ENCODE data around the gene FRAS1.
"Not testable (repeated sequence)": the region's sequence is repeated elsewhere in the genome, so short reads cannot be mapped to it uniquely, and the experiment has no call there.

FRAS1 gene

DNA sequence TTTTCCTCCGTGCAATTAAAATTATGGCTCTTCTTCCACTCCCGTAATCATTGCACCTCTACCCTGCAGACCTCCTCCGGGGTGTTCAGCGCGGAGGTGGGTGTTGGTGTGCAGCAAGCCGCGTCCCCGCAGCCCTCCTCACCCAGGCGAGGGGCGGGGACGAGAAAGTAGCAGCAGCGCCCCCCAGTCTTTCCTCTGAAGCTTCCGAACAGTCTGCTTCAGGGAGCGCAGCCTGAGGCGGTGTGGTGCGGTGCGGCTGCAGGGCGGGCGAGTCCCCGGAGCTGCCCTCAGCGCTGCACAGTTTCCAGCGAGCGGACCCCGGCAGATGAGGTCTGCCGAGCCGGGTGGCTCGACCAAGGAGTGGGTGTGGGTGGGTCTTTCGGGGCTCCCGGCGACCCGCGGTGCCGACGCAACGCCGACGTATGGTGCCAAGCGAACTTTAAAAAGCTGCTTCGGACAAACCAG is at the start of gene FRAS1:
Gene FRAS1, plus strand, starts transcription at position 189 of the 465 bp plus-strand sequence. CDS start 687 bp downstream, outside the sequence.
- in situ Hi-C loops (cut with MboI; ENCODE audit: low sequenced_read_pairs): no loop called here

DNA sequence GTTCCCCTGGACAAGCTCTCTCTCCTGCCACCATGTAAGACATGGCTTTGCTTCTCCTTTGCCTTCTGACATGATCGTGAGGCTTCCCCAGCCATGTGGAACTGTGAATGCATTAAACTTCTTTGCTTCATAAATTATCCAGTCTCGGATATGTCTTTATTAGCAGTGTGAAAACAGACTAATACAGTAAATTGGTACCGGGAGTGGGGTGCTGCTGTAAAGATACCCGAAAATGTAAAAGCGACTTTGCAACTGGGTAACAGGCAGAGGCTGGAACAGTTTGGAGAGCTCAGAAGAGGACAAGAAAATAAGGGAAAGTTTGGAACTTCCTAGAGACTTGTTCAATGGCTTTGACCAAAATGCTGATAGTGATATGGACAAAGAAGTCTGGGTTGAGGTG is 46.1 kb upstream of the FRAS1 start:
- in situ Hi-C loops (cut with MboI; ENCODE audit: low sequenced_read_pairs): not testable (repeated sequence)

GRCh38 chr4:78014889-78015886 is 41.9 kb upstream of the FRAS1 start:
- in situ Hi-C loops (cut with MboI; ENCODE audit: low sequenced_read_pairs): no loop called here

GRCh38 chr4:78018271-78019049 is 38.7 kb upstream of the FRAS1 start:
- in situ Hi-C loops (cut with MboI; ENCODE audit: low sequenced_read_pairs): no loop called here

GRCh38 chr4:78019414-78019813 is 37.7 kb upstream of the FRAS1 start:
- in situ Hi-C loops (cut with MboI; ENCODE audit: low sequenced_read_pairs): no loop called here

- in situ Hi-C loops (cut with MboI; ENCODE audit: low sequenced_read_pairs): no loop called here
Observed at GRCh38 chr4:78020677-78021076, 36.4 kb upstream of the FRAS1 start.

GRCh38 chr4:78022517-78022916 is 34.6 kb upstream of the FRAS1 start:
- in situ Hi-C loops (cut with MboI; ENCODE audit: low sequenced_read_pairs): no loop called here

- in situ Hi-C loops (cut with MboI; ENCODE audit: low sequenced_read_pairs): no loop called here
Observed at GRCh38 chr4:78024085-78024484, 33.0 kb upstream of the FRAS1 start.

DNA sequence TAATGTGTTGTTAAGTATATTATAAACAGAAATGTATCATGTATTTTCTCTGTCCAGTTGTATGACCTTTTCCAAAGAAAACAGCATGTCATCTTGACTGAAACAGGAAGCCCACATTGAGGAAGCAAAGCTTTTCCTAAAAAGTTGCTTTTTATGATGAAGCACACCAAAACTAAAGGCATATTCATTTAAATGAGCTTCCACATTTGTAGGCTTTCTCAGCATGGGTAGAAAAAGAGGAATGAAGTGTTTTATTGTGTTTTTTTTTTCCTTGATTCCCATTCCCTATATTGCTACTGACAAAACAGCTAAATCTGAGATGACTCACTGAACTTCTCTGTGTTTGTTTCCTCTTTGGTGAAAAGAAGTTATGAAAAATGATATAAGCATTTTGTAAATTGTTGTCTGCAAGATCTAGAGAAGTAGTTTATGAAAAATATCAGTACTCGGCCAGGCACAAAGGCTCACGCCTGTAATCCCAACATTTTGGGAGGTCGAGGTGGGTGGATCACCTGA is 32.5 kb upstream of the FRAS1 start:
- in situ Hi-C loops (cut with MboI; ENCODE audit: low sequenced_read_pairs): no loop called here

DNA sequence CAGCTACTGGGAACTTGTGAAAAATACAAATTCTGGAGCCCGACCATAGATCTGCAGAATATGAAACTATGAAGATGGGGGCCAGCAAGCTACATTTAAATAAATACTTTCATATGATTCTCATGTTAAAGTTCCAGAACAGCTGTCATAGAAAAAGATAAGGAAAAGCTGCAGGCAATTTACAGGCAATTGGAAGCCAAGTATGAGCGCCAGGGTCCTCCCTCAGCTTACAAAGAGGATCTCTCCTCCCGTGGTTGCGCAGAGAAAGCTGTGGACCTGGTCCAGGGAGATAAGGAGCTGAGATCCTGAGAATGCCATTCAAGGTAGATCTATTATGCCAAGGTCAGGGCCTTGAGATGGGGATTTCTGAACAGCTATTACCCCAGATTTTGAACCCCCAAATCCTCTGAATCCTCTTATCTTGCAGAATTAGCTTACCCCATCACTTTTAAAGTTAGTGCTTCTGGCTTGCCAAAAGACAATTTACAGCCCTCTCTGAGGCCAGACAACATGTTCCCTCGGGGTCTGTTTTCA is 25.6 kb upstream of the FRAS1 start:
- in situ Hi-C loops (cut with MboI; ENCODE audit: low sequenced_read_pairs): no loop called here

GRCh38 chr4:78032446-78032845 is 24.7 kb upstream of the FRAS1 start:
- in situ Hi-C loops (cut with MboI; ENCODE audit: low sequenced_read_pairs): no loop called here

DNA sequence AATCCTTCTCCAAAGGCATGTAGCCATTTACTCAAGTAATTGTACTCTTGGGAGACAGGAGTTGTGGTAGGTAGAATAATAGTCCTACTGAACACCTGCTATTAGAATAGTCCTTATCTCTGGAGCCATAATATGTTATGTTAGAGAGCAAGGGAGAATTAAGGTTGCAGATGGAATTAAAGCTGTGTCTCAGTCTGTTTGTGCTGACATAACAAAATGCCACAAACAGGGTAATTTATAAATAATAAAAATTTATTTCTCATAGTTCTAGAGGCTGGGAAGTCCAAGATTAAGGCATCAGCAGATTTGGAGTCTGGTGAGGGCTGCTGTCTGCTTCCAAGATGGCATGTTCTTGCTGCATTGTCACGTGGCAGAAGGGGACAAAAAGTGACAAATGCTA is 24.2 kb upstream of the FRAS1 start:
- in situ Hi-C loops (cut with MboI; ENCODE audit: low sequenced_read_pairs): no loop called here

DNA sequence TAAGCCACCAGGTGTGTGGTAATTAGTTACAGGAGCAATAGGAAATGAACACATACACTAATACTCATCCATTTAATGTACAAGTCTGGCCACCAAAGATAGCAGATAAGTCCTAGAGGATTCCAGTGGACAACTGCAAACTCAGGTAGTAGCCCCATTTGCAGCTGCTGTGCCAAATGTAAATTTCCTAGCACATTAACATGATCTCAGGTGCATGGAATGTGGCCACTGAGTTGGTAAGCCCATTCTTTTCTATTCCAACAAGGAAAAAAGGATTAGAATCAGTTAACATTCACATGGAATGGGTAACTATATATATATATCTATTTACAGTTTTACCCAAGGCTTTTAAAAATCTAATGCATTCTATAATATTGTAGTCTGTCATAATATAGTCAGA is 23.3 kb upstream of the FRAS1 start:
- in situ Hi-C loops (cut with MboI; ENCODE audit: low sequenced_read_pairs): no loop called here

DNA sequence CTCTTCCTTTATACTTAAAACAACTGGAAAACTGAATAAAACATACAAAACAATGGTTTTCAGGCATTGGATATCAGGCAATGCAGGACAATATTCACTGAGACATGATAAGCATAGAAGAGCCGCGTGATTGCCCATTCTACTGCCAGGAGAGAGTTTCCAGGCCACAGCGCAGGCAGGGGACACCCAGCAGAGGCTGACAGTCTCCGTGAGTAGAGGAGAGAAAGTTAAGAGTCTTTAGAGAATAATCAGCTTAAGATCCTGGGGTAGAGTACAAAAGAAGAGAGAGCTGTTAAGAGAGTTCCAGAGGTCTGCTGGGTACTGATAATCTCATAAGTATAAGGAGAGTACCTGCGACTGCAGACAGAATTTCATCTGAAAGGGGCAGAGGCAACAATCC is 18.4 kb upstream of the FRAS1 start:
- in situ Hi-C loops (cut with MboI; ENCODE audit: low sequenced_read_pairs): no loop called here

- in situ Hi-C loops (cut with MboI; ENCODE audit: low sequenced_read_pairs): no loop called here
Observed at GRCh38 chr4:78039678-78040077, 17.4 kb upstream of the FRAS1 start.

DNA sequence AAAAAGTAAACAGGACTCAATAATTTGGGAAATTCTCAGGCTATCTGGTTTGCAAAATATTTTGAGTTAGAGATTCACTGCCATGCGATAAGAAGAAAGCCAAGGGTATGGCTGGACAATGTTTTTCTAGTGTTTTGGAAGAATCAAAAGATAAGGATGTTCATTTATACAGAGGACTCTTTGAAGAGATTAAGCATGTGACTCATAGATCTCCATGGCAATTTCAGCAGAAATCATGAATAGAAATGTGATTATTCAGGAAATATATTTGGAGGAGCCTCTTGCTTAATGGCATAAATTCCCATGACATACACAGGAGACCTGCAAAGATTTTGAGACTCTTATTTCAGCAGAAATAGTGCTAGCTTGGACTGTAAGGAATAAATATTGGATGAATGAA is 16.7 kb upstream of the FRAS1 start:
- in situ Hi-C loops (cut with MboI; ENCODE audit: low sequenced_read_pairs): no loop called here

- in situ Hi-C loops (cut with MboI; ENCODE audit: low sequenced_read_pairs): no loop called here
Observed at GRCh38 chr4:78047366-78047765, 9.8 kb upstream of the FRAS1 start.

GRCh38 chr4:78056265-78057129 is 626 bp upstream of the FRAS1 start:
- in situ Hi-C loops (cut with MboI; ENCODE audit: low sequenced_read_pairs): no loop called here

GRCh38 chr4:78057600-78058550 is 752 bp downstream of the FRAS1 start:
- in situ Hi-C loops (cut with MboI; ENCODE audit: low sequenced_read_pairs): no loop called here

All from HL-60/S4 treated with retinoic acid at 250 ng/mL for 4 days and 3 days (cell line).